NCI-H128 (cell line): ENCODE measurements around the gene PARD6G.

Source experiments
- DNase-seq: peaks from one replicate; lab custom pipeline; 2025; ENCODE audit not compliant: unreplicated experiment; lab: John Stamatoyannopoulos, UW

Gene PARD6G

DNA sequence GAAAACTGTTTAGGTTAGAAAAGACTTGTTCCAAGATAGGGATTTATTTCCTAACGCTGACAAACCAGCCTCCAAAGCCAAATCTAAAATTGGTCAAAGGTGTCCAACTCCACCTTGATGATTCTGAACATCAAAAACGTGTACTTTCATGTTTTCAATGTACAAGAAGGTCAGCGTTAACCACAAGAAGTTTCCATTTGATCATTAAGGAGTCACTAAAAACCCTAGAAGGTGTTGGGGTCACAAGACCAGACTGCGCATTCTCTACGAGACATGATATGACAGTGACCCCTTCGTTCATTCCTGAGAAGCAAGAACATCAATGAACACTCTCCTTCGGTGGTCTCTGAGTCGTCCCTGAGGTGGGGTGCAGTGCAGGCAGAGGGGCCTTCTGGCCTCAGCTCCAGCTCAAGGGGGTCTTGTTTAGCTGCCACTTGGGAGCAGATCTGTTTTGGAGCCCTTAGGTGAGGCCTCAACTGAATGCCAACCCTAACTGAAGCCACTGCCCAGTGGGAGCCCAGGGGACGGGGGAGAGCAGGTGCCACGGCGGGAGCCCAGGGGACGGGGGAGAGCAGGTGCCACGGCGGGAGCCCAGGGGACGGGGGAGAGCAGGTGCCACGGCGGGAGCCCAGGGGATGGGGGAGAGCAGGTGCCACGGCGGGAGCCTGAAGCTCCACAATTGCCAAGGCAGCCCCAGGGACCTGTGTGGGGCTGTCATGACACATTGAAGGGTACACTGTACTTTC lies 55.2 kb downstream of the PARD6G start:
- DNase-seq: no peak

DNA sequence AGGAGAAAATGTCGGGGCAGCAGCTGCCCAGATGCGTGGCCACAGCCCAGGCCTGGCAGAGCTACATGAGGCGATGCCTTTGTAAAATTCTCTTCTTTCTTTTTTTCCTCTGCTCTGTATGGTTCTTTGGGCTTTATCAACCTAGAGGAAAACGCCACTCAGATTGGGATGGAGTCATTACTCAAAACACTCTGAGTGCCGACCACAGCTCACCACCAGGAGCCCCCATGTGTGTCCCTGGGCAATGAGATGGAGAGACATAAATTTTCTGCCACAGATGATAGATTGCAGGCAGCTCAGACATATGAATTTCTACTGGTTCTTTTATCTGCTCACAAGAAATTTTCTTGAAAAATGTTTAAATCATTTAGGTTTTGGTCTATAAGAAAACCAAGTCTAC lies 56.0 kb downstream of the PARD6G start:
- no peak for DNase-seq

DNA sequence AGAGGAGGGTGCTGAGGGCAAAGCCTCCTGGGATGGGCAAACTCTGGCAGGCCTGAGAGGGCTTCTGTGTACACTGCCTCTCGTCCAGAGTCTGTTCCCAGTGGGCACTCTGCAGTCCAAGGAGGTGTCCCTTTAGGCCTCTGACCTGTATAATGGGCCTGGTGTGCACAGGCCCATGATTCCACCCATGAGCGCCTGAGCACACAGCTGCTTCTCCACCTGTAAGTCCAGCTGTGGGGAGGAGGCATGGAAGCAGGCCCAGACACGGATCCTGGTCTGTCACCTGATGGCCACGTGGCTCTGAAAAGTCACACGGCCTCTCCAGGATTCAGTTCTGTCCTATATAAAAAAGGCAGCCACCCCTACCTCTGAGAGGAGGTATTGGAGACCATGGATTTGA lies 57.0 kb downstream of the PARD6G start:
- no peak for DNase-seq

DNA sequence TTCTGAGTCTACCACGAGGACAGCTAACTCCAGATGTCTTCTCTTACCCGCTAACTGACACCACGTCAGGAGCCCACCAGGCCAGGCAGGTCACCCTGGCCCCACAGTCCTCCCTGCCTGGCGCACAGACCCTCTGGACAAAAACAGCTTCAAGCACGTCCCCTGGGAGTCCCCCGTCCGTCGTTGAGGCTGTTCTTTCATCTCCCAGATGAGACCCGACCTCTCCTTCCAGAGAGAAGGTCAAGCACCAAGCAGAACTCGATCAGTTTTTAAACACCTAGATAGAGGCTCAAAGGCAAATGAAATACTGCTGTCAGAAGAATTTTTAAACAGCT lies 57.8 kb downstream of the PARD6G start:
- no peak for DNase-seq

DNA sequence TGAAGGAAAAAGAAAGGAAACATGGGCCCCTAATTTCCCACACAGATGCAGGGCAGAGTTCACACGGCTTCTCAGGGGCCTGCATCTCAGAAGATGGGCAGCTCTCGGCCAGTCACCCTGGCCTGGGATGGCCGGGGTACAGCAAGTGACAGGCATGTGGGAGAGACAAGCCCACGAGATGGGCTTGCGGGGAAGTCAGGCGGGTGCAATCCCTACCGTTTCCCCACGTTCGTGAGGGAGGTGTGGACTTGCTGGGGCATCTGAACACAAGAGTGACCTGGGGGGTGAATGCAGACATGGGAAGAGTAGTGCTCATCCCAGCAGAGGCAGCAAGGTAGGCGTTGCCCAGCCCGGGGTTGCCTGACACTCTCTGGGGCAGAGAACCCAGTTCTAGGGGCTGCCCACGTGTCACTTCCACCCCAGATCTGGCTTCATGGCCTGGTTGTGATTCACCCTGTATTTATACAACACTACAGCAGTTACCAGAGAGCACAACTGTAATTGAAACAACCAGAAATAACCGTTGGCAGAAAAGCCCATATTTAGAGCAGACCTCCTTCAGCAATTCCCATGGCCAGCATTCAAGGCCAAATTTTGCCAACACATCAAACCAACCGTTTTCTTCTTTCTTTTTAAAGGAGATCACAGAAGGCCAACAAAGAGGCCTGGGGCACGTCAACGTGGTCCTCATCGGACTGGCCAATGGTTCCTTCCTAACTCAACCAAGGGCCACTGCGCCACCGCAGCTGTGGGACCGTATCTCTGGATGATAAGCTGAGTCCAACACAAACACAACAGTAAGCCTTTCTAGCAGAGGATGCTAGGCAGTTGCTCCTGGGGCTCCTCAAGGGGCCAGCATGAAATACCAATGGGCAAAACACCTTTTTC lies 58.4 kb downstream of the PARD6G start:
- DNase-seq: no peak

DNA sequence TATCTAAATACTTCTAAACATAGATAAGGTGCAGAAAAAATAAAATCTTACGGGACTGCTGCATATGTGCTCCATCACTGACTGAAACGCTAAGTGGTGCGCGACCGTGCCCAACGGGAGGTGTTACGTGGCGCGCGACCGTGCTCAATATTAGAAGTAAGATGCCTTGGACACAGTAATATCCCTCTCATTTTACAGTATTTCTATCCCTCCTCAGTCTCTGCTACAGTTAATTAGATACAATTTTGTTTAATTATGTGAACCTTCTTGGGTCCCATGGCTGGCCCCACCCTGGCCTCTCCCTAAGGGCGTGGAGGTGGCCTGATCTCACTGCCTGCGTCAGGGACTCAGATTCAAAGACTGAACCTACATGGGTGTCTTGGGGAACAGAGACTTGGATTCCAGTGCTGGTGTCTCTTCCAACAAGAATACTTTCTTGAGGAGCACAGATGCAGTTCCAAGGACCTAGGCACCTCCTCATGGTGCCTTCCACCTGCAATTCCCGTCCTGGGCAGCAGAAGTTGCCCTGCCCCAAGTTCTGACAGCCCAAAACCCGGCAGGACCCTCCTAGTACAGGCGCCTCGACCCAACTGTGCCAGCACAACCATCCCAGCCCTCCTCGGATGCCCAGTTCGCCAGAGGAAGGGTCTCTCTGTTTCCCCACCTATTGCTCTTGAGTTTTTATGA lies 59.2 kb downstream of the PARD6G start:
- DNase-seq: no peak

DNA sequence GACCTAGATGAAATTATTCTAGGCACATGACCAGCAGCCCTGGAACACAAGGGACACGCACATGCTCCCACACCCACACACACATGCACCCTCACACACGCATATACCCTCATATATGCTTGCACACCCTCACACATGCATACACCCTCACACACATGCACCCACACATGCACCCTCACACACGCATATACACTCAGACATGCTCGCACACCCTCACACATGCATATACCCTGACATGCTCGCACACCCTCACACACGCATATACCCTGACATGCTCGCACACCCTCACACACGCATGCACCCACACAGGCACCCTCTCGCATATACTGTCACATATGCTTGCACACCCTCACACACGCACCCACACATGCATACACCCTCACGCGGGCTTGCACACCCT lies 61.8 kb downstream of the PARD6G start:
- DNase-seq: no peak

DNA sequence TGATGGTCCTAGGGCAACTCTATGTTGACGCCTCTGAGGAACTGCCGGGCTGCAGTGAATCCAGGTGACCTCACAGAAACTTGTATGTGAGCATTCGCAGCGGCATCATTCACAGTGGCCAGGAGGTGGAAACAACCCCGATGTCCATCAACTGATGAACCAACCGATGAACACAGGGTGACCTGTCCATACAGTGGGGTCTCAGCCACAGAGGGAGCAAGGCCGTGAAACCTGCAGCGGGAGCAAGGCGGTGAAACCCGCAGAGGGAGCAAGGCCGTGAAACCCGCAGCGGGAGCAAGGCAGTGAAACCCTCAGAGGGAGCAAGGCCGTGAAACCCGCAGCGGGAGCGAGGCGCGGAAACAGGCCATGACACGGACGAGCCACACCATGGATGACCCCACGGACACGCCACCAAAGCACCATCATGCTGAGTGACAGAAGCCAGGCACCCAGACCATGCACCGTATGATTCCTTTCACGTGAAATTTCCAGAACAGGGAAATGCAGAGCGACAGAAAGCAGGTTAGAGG lies 63.0 kb downstream of the PARD6G start:
- DNase-seq: no peak

DNA sequence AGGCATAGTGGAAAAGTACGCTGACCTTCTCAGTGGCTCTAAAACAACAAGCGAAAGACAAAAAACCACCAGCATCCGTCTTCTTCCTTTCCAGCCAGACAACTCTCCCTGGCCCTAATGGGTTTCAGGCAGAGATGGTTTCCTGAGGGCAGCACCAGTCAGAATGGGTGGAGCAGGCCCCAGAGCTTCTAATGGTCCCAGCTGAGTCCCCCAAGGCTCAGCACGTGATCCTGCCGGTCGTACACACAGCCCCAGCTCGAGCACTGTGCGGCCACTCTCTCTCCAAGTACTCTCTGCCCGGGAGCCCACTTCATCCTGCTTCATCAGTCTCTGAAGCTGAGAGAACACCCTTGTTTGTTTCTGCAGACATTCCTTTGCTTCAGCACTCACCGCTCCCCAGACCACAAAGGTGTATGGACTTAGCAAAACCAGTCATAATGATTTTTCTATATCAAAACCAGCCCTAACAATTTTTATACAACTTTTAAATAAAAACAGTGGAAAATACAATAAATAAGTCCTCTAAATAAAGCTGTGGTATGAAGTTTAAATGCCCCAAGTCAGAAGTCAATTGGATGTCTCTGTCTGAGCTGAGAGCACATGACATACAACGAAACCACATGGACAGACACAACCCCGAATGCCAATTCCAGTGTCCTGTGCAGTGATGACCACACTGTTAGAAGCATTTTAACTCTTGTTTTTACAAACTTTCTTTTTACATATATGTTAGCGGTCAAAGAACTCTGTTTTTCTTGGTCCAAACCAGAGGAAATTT lies 63.9 kb downstream of the PARD6G start:
- DNase-seq: no peak

DNA sequence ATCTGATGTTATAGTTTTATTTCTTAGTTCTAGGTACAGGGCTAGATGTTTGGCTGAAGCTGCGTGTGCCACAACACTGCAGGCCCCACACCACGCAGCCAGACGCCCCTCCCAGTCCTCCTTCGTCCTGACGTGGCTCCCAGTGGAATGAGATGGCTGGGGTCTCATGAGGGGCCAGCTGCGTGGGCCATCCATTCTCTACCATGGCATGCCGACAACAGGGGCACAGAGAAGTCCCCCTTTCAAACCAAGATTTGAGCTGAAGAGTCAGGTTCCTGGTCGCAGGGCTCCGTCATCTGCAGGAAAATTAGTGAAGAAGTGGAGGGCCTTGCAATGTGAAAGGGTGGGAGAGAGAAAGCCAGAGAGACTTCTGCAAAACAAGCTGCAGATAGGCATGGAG lies 64.5 kb downstream of the PARD6G start:
- no peak for DNase-seq

DNA sequence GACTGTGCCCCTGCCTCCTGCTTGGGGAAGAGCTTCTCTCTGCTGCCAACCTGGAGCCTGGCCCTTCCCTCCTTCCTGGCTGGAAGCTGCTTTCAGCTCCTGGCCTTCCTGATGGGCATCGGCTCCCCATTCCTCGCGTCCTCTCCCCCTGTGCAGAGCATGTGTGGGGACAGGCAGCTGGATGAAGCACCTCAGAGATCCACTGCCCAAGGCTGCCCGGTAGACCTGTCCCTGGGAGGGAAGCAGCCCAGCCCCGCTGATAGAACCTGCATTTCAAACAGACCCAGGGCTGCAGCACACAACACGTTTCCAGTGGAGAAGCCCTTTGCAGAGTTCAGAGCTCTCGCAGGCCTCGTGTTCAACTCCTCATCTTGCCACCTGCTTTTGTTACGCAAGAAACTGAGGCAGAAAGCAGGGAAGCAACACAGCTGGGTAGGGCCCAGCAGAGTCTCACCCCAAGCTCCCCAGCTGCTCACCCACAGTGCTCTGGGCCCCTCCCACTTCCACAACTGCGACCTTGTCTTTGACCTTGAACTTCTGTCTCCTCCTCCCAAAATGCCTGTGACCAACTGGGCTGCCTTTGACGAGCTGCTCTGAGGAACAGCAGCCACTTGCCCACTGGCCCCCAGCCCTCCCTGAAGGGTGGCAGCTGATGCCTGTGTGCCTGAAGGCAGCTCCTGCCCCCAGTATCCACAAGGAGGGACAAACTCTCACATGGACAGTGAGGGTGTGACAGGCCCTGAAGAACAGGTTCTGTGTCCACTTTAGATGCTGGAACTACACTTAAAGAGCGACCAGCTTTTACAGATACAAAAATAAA lies 65.5 kb downstream of the PARD6G start:
- no peak for DNase-seq

DNA sequence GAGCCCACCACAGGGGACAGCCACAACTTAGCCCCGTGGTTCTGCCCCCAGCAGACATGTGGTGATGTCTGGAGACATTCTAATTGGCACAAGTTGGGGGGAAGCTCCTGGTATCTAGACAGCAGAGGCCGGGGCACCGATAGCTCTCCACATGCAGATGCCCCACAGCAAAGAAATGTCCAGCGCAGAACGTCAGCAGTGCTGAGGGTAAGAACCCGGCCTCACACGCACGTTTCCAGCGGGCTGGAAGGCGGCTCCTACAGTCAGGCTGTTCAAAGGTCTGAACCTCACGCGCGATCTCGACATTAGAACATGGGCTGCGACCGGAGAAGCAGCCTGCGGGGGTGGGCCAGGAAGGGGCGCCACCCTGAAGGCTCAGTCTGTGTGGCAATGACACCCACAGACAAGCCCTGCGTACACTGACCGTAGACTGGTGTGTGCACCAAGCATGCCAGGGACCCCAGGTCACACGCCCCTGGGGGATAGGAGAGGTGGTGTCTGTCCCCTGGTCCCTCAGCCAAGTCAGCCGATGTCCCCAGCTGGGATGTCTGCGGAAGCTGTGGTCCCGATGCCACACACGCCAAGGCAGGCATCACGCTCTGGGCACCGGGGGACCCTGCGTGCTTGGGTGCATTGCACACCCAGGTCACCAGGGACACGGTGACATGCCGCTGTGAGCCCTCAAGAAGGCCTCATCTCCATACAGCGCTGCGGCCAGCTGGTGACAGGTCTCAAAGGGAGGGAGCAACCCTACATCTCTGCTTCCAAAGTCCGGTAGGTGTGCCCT lies 66.3 kb downstream of the PARD6G start:
- DNase-seq: no peak

DNA sequence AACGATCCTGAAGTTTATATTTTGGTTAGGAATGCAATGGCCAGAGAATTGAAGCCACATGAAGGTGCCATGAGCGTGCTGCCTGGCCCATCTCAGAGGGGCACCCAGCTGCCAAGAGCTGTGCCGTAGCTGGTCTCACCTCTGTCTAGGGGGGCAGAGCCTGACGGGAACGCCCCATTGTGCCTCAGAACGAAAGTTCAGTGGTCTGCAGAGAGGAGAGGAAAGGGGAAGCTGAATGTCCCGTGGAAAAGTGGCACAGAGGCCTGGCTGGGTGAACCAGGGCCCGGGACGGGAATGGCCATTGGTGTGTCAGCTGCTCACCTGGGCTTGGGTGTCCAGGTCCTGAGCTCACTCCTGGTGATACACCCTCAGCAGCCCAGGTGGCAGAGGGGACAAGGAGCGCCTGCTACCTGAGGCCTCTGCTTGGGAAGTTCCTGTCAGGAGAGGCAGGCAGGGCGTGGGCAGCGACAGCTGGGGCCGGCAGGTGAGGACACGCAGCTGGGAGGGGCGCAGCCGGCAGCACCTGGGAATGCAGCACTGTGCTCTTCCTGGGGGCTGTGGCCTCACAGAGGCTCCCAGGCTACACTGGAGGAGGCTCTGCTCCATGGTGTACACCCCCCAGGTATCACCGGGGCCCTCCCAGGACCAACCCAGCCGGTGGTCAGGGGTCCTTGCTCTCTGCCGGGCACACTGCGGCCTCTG lies 67.3 kb downstream of the PARD6G start:
- no peak for DNase-seq

DNA sequence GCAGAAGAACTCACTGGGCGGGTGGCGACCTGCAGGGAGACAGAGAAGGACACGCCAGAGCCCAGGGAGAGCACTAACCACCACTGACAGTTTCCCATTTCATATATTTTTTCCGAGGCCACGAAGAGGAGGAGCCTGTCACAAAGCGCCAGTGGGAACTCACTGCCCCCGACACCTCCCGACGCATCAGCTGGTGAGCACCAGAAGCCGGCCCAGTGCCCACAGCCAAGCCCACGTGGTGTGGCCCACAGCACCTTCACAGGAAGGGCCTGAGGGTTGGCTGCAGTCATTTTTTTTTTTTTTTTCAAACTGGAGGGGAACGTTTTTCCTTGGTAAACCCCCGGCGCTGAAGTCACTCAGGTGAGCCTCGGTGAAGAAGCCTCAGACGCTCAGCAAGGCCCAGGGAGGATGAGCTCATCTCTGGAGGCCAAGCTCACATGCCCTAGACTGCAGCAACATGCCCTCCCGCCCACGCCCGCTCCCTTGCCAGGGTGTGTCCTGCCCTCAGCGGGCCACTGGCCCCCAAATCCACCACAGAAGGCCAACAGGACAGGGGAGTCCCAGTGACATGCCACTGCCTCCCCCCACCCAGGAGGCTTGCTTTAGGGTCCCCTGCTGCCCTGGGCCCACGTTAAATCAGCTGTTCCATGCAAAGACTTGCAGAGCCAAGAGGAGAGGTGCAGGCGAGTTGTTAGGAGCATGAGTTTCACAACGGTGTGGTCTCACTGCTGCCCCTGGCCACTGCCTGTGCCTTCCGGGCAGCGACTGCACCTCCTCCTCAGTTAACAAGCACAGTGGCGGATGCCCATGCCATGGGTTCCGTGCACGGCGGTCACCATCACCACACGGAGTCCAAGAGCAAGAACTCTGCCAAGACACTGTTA lies 68.1 kb downstream of the PARD6G start:
- no peak for DNase-seq

DNA sequence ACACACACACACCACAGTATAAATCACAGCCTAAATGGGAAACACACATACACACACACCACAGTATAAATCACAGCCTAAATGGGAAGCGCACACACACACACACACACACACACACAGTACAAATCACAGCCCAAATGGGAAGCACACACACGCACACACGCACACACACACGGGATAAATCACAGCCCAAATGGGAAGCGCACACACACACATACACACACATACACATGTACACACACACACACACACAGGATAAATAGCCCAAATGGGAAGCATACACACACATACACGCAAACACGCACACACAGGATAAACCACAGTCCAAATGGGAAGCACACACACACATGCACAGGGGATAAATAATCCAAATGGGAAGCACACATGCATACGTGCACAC lies 70.2 kb downstream of the PARD6G start:
- DNase-seq: no peak

DNA sequence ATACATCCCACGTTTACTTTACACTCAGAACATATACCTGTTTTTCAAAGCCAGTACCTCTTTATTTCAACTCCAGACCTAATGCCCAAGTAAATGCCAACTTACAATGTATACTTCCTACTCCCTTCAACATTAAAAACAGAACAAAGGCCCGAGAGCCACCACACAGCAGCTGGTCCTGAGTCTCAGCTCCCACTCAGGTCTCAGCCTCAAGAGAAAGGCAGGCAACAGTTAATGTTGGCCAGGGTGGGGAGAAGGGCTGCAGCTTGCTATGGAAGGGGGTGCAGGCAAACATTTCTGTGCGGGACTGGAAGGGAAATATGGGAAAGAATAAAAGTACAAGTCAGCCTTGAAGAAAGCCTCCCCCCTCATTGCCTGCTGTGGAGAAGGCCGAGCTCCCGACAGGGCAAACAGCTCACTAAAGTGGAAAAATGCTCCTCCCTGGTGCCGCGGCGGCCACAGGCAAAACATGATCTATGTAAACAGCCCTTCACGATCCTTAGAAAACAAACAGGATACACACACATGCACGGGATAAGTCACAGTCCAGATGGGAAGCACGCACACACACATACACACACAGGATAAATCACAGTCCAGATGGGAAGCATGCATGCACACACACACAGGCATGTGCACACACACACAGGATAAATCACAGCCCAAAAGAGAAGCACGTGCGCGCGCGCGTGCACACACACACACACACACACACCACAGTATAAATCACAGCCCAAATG lies 70.8 kb downstream of the PARD6G start:
- DNase-seq: no peak
